Right renal cortex interstitium (tissue), 3 donors: ENCODE measurements around the gene AGAP1. TPM values are rescaled to one million over a fixed set of nuclear protein-coding genes. Genes with fewer than 3 reads are reported as not detected.
"Not testable (repeated sequence)": the region's sequence is repeated elsewhere in the genome, so short reads cannot be mapped to it uniquely, and the experiment has no call there.

Experiments
- DNase-seq, 3 donors: peaks; one replicate each; pipeline ENCODE4 v3.0.0-alpha.2; 2013; ENCODE audit warnings: low read depth in 3 of 3, low spot score in 2 of 3
- polyA plus RNA-seq, 3 donors: library from polyadenylated mRNA; unstranded; fragments of 120-200 nt; gene quantifications; one replicate each; pipeline ENCODE4 v1.2.1, GENCODE V29; 2013; ENCODE audit not compliant: insufficient read length in 3 of 3

AGAP1 gene
- polyA plus RNA-seq, 3 donors, result 18.0 to 22.6 (median 21.2) TPM

DNA sequence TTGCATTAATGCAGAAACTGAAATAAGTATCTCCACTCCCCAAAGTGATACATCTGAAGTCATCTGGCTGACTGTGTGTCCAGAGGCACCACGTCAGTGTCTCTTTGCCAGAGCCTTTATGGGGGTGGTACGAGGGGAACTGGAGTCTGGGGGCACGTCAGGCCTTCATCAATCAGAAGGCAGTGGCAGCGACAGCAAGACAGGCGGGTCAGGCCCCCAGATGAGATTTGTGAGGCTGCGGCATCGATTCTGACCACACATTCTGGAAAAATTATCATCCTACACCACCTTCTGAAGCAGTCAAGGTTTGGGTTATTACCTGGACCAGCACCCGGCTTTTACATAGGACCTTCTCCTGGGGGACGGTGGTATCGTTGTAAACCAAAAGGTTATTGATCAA is 450.7 kb downstream of the AGAP1 start:
- DNase-seq, result no peak

GRCh38 chr2:235945608-235946140 is 451.8 kb downstream of the AGAP1 start:
- no peak for DNase-seq

- DNase-seq, result no peak
Measured at GRCh38 chr2:235946590-235946989, 452.7 kb downstream of the AGAP1 start.

GRCh38 chr2:235947055-235947454 is 453.2 kb downstream of the AGAP1 start:
- not testable (repeated sequence) for DNase-seq

DNA sequence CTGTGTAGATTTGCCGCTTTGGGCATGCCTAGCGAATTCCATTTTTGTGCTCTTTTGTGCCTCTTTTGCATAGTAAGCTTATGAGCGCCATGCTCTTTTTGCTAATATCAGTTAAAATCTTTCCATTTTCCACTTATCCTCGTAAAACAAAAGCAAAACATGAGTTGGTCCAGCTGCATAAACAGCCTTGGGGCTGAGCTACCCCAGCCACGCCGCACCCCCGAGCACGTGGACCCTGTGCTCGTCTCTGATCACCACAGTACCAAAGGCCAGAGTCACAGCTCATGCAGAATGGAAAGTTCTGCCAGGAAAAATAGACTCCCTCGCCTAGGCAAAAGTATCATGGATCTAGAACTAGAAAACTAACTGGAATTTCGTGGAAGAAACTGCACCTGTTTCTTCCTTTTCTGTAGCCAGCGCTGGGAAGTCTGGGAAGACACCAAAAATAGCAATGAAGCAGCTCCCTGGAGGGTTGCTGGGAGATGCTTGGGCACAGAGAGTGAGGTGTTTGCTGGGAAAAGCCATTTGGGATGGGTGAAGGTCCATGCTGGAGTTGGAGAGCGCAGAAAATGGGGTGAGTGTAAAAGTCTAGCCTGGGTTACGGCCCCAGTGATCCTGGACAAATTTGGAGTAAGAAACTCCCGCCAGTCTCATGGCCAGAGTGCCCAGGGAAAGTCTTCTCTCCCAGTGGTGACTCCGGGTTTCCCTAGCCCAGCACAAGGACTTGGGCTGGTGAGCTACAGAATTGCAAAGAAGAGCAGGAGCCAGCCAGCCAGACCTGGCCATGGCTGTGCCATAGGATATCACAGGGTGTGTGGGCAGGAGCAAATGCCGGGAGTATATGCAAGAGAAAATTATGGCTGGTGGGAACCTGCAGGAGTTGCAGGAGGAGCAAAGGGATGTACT is 456.0 kb downstream of the AGAP1 start:
- no peak for DNase-seq

- DNase-seq, result no peak
Measured at GRCh38 chr2:235950473-235950809, 456.6 kb downstream of the AGAP1 start.

- DNase-seq, result no peak
Measured at GRCh38 chr2:235951493-235951892, 457.6 kb downstream of the AGAP1 start.

- DNase-seq, result no peak
Measured at GRCh38 chr2:235951982-235952381, 458.1 kb downstream of the AGAP1 start.

GRCh38 chr2:235952714-235953113 is 458.9 kb downstream of the AGAP1 start:
- no peak for DNase-seq

DNA sequence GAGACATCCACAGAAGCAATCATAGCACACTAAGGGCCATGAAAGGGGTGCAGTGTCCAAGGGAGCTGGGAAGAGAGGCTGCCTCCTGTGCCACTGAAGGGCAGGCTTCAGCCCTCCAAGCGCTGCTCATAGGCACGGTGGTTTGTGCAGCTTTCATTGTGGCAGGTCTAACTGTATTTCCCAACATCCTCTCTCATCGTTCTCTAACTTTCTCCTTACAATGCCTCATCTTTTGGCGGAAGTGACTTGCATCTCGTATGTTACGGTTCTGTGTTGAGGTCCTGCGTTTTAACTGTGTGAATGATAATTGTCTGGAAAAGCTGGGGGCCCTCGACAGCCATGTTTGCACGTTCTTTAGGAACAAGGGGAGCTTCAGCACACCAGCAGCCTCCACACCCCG is 460.4 kb downstream of the AGAP1 start:
- DNase-seq, result no peak

- no peak for DNase-seq
Measured at GRCh38 chr2:235954888-235955480, 461.1 kb downstream of the AGAP1 start.

- no peak for DNase-seq
Measured at GRCh38 chr2:235955664-235956063, 461.8 kb downstream of the AGAP1 start.

- no peak for DNase-seq
Measured at GRCh38 chr2:235956281-235956970, 462.6 kb downstream of the AGAP1 start.

GRCh38 chr2:235957251-235957650 is 463.4 kb downstream of the AGAP1 start:
- no peak for DNase-seq

GRCh38 chr2:235958221-235958930 is 464.5 kb downstream of the AGAP1 start:
- DNase-seq, result no peak

GRCh38 chr2:235958931-235959410 is 465.1 kb downstream of the AGAP1 start:
- DNase-seq, result no peak

DNA sequence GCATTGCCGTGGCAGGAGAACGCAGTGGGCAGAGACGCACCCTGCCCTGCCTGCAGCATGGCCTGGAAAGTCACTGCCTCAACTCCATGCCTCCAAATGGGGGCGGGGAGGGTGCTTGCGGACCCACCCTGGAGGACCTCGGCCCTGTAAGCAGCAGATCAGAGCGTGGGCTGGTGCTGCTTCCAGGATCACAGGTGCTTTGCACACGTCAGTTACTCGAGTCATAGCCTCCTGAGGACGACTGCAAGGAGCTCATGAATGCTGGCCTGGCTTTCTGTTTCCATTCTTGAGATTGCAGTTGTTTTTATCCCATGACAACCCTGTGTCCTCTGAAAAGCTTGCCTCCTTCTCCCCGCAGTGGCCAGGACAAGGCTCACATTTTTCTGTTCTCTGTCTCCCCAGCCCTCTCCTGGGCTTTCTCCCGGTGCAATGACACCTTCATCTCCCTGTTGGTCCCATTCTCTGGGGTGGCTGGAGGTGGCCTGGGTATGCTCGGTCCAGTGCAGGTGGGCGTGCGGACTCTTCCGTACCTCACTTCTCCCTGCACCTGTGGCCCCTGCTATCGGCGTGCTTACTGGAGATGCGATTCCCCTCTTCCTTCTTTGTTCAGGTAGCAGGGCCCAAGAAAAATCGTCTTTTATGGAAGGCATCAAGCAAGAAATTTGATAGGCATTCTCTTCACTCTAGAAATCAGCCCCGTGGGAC is 466.3 kb downstream of the AGAP1 start:
- DNase-seq, result no peak

DNA sequence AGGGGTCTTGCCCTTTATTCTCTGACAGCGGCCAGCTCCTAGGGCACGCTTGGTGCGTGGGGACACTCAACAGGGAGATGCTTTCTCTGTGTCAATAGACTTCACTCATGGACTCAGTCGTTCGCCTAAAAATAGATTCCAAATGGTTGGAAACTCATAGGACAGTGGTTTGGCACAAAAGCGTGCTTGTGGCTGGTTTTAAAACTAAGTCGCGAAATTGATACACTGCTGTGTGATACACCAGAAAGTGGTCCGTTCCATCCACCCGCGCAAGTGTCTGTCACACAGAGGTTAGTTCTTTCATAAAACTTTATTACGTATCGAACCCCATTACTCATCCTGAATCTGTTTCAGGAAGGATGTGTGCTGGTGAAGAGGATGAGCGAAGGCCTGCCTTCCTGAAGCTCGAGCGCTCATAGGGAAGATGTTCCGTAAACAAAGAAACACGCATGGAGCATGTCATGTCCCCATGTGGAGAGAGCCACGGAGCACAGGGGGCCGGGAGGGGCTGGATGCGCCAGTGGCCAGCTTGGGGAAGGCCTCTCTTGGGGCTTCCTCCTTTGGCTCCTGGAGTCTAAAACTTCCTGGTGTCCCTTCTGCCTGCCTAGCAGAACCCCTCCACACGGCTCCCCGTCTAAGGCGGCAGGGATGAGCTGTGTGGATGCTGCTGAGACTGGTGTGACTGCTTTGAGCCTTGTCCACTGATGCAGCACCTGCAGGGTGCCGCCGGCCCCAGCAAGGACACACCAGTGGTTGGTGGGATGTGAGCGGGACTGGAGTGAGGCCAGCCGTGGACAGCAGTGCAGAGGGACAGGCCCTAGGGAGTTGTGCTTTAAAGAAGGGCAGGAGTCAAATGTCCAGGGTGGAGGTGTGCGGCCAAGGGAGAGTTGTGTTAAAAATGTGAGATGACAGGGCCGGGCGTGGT is 467.1 kb downstream of the AGAP1 start:
- DNase-seq, result no peak

DNA sequence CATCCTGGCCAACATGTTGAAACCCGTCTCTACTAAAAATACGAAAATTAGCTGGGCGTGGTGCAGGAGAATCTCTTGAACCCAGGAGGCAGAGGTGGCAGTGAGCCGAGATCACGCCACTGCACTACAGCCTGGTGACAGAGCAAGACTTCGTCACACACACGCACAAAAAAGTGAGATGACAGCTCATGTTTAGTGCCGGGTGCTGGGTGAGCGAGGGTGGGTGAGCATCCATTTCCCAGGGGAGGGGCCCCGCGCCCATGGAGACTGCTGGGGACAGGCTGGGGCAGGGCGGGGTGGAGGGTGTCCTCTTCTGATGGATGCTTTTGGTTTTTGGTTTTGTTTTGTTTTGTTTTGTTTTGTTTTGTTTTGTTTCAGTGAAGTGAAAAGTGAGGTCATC is 467.9 kb downstream of the AGAP1 start:
- DNase-seq, result no peak
